Stimulated activated CD4-positive, alpha-beta T cell treated with anti-CD3 and anti-CD28 coated beads, Interleukin-1b, Interleukin-23, amount 100 ng/mL, for 4 hours (primary cell): ENCODE measurements around the gene ITGA8.

ENCODE experiments used
- DNase-seq, 2 donors: peaks; one replicate each; pipeline ENCODE4 v3.0.0-alpha.2; 2020; ENCODE audit warnings: low read depth in 2 of 2

The ITGA8 gene

DNA sequence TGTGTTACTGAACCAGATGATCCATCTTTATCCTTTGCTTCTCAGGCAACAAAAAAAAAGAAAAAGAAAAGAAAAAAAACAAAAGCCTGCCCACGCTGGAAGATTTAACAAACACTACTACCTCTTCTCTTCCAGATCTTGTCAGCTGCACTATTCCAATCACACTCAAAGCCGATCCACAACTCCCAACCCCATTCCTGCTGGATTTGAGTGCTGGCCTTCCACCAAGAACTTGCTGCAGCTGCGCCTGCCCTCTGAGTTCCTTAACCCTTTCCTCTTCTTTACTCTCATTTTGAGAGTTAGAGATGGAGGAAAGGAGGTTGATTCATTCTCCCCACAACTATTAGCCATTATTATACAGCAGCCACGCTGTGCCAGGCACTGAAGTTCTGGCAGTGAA is 16.0 kb upstream of the ITGA8 start:
- DNase-seq, result no peak

DNA sequence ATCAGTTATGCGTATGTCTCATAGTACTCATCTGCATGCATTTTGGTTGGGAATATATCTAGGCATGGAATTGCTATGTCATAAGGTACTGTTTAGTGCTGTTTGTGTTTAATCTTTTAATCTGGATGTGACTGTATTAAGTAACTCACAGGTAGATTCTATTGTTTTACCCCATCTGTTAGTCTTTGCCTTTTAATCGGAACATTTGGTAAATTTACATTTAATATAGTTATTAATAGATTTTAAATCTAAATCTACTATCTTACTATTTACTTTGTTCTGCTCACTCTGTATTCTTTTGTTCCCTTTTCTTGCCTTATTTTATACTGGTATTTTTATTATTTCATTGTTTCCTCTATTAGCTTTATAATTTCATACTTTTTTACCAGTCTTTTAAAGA is 10.6 kb upstream of the ITGA8 start:
- no peak for DNase-seq

DNA sequence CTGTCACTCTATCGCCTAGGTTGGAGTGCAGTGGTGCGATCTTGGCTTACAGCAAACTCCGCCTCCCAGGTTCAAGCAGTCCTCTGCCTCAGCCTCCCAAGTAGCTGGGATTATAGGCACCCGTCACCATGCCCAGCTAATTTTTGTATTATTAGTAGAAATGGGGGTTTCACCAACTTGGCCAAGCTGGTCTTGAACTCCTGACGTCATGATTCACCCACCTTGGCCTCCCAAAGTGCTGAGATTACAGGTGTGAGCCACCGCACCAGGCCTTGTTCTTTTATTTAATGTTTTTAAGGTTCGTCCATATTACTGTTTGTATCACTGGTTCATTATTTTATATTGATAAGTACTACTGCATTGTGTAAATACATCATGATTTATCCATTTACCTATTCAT is 10.2 kb upstream of the ITGA8 start:
- no peak for DNase-seq

DNA sequence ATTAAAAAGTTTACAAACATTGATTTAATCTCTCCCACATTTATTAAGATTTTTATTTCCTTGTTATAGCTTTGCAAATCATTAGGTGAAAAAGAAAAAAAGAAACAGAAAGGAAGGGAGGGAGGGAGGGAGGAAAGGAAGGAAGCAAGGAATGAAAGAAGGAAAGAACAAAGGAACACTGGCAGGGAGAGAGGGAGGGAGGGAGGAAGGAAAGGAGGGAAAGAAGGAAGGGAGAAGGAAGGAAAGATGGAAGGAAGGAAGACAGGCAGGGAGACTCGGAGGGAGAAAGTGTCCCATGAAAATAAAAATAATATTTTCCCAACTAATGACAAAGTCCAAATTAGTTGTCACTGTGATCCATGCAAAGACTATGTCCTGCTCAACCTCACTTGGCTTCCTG is 6.3 kb upstream of the ITGA8 start:
- DNase-seq, result no peak

DNA sequence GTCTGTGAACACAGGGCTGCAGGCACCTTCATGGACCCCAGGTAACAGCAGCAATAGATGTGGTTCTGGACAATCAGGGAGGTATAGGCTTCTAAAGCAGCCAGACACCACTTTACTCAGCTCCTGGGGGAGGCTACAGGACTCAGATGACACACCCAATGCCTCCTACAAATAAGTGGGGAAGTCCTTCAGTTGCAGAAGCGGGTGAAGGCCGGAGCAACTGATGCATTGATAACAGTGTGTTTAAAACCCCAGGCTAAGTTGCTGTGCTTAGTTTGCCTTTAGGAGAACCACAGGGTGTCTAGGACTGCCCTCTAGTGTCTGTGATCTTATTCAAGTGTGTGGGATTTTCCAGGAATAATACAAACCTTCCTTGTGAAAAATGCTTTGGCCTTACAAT is 5.9 kb upstream of the ITGA8 start:
- DNase-seq, result no peak

DNA sequence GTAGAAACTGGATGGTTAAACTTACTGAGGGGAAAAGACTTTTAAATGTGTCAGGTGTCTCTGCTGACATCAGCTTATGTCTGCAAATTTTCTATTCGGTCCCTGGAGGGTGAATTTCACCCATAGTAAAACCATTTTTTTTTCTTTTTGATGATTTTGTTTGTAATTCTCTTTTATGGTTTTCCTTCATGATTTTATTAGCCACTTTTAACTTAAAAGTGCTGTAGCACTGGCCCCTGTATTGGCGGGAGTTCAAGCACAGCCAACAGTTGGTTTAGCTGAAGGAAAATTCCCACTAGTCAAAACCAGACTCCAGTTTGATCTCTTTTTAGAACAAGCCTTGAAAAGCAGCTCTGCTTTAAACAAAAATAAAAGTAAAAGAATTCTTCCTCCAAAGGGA is 5.0 kb upstream of the ITGA8 start:
- no peak for DNase-seq

DNA sequence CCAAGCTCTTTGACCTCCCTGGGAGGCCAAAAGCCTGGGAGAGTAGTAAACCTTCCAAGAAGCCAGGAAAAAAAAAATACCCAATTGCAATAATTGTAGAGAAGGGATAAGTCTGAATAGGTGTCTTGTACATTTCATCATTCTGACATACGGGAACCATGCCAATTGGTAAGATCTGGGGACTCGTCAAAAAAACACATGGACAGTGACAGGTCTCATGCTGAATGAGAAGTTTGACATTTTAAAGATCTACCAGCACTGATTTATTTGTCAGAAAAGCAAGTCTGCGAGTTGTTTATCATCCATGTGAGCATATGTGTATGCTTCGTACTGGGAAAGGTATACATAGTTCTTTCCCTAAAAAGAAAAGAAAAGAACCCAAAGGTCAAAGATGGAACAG is 4.1 kb upstream of the ITGA8 start:
- DNase-seq, result no peak

DNA sequence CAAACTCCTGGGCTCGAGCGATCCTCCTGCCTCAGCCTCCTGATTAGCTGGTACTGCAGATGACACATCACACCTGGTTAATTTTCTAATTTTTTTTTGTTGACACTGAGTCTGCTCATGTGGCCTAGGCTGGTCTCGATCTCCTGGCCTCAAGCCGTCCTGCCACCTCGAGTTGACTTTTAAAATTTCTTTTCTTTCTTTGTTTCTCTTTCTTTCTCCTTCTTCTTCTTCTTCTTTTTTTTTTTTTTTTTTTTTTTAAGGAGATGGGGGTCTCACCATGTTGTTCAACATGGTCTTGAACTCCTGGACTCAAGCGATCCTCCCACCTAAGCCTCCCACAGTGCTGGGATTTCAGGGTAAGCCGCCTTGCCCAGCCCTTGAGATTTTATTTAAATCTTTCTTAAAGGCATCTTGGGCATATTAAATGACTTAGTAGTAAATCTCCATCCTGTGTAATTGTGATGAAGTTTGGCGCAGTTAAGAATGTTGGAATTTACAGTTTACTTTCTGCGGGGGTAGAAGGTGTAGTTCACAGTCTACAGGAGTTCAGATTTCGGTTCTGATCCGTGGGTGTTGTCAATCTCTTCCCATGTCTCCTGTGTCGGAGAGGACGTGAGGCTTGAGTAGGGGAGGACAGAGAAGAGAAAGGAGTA is 1.0 kb upstream of the ITGA8 start:
- no peak for DNase-seq

DNA sequence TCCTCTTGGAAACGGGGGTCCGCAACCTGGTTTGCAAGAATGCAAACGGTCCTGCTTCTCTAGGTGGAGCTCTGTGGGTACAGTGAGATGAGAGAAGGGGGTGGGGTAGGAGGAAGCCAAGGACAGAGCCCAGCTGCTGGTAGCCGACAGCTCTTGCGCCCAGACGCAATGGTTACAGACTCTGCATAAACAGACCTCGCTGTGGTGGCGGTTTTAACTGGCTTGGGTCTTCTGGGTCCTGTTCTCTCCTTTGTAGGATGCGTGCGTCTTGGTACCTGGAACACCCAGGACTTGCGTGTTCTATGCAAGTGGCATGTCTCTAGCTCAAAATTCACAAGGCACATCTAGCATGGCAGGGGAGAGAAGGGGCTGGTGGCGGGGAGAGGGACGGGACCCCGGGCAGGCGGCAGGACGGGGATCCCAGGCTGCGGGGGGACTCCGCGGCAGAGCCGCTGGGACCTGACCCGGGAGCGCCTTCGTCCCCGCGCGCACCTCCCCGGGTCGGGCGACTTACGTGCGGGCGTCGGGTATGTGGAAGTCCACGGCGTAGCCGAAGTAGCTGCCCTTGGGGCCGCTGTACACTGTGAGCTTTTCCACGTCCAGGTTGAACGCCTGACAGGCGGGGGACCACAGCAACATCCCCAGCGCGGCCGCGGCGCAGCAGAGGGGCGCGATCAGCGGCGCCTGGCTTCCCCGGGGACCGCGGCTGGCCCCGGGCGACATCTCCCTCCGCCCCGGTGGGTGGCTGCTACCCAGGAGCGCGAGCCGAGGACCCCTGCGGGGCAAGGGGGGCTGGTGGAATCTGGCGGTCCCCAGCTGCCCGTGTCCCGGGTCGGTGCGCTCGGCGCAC is 448 bp downstream of the ITGA8 start:
- no peak for DNase-seq

DNA sequence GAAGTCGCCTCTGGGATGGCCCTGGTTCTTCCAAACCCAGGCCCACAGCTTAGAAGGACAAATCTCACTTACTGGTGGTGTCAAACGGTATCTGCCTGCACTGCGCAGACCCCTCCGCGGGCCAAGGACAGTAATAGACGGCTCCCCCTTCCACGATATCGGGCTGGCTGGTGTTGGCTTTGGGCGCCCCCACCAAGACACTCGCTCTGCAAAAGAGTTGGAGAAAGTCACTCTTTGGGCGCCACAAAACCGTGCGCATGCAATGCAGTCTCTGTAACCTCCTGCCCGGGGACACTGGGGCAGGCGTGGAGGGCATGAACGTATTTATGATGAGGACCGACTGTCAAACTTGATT is 1.1 kb downstream of the ITGA8 start:
- DNase-seq, result no peak

DNA sequence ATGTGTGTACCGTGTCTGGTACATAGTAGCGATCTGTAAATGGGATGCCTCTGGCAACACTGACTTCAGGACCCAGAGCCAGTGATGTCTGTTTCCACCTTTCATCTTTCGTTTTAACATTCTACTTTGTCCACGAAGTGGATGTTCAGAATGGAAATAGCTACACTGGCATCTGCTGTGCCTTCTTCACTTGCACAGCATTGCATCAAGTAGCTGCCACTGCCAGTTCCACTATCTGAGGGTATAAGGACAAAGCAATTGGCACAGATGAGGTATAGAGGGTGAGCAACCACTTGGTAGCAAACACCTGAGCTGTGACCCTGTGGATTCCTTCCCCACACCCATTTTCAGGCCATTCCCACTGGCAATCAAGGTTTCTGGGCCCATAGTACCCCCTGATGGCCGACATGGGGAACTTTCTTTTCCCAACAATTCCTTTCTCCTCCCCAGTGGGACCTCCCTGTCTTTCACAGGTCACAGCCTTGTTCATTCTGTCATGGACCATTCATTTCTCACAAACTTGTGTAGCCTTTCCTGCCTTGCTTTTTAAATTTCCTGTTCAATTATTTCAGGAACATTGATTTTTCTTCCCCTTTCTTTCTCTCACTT is 4.0 kb downstream of the ITGA8 start:
- DNase-seq, result no peak

DNA sequence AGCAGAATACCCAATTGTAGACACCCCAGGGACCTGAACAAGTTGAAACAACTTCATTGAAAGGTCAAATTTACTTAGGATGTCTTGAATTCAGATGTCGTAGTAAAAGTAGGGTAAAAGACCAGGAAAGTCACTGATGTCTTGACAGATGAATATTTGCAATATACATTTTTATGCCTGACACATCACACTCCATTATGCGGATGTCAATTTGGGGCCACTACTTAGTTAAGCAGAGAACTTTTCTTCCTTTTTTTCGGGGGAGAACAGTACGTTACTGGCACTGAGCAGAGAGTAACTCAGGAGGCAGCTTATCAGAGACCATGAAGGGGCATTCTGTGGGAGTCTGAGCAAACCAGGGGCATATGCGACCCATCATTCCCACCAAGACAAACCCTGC is 4.9 kb downstream of the ITGA8 start:
- DNase-seq, result no peak

DNA sequence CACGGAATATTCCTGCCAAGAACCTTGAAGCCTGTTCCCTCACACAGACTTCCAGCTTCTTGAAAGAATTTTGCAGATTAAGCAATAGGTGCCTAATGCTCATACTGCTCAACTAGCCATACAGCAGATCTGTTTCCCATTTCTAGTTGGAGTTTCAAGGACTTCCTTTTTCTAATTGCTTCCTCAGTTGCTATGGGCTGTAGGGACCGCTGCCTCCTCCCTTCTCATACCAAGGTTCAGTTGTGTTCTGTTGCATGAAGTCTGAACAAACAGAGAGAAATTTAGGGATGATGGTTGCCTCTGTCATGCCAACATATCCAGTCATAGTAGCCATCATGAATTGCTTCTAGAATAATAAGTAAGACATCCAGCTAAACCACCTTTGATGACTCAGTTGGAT is 6.8 kb downstream of the ITGA8 start:
- no peak for DNase-seq

DNA sequence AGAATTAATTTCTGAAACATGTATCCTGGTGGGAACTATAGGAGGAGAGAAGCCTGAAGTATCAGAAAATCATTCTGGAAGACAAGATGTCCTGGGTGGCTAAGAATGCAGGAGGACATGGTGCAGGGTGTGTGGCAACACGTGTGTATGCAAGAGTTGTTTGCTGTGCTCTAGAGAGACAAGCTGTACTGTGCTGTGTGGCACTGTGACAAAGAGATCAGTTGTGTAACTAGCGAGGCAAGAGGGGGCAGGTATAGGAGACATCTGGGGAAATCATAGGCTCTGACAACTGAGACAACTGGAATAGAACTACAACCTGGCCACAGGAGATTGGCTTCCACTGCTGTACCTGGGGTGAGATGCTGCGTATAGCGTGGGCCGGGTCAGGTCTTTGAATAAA is 9.3 kb downstream of the ITGA8 start:
- no peak for DNase-seq

DNA sequence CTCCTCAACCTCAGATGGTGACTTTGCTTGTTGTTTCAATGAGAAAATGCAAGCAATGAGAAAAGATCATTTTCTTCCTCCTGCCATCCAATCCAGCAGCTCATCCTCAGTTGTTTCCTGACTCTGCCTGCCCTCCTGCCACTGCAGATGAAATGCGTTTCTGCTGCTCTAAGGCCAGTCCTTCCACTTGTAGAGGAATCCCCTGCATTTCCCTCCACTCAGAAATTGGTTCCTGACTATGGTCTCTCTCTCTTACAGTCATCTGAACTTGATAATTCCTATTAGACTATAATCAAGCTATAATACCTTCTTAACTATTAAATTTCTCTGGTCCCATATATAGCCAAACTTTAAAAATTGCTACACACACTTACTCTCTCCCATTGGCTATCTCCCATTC is 14.4 kb downstream of the ITGA8 start:
- DNase-seq, result no peak

DNA sequence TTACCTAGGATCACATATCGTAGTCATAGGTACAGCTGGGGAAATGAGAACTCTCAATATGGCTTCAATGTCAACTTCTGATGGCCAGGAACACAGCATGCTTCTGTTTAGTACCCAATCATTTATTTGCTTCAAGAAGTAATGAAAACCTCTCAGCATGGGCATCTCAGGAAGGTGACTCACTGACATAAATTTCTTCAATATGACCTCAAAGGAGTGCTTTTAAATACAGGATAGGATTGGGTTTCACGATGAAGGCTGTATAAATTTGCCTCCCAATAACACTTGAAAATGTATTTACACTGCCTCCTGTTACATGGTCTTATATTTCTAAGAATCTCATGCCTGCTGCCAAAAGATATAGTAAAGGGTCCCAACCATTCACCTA is 15.1 kb downstream of the ITGA8 start:
- no peak for DNase-seq

DNA sequence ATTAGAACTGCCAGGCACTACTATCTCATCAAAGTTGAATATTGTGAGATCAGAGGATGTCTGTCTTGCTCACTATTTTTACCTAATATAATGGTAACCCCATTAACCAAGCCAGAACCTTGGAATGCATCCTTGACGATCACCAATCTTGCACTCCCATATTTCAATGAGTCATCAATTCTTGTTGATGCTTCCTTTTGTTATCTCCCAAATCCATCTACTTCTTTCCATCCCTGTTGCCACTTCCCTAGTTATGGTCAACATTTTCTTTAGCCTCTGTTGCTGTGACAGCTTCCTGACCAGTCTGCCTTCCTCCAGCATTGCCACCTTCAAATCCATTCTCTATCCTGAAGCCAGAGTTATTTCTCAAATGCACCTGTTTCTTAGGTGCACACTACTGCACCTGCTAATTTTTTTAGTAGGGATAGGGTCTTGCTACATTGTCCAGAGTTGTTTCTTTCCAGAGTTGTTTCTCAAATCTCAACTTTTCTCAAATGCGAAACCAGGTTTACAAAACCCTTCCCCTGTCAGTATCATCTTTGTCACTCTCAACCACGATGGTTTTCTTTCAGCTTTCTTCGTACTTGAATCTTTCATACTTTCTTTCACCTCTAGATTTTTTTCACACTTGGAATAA is 15.7 kb downstream of the ITGA8 start:
- DNase-seq, result no peak

DNA sequence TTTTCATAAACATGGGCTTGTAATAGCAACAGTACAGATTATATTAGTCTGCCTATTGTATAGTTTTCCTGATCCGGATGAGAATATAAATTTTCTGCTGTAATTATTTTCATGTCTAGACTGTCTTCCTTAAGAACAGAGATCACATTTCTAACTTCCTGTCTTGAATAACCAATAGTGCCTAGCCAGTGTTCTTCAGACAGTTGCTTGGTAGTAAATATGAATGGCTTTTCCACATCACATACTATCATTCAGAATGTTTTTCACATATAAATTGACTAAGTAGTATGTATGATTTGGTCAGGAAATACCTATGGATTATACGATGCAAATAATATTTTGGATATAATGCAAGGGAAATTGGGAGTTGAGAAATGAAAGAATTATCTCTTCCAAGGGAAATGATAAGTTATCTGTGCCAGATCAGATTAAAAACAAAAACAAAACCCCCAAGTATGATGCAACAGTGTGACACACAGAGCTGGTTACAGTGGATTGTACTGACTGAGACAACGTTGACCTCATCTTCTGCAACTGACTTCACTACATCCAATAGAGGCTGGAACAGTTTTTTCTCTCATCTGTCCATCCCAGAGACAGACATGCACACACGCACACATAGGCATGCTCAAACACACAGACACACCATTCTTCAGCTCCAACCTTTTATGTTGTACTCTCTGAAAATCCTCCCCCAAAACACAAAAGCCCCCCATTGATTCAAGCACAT is 16.4 kb downstream of the ITGA8 start:
- DNase-seq, result no peak

DNA sequence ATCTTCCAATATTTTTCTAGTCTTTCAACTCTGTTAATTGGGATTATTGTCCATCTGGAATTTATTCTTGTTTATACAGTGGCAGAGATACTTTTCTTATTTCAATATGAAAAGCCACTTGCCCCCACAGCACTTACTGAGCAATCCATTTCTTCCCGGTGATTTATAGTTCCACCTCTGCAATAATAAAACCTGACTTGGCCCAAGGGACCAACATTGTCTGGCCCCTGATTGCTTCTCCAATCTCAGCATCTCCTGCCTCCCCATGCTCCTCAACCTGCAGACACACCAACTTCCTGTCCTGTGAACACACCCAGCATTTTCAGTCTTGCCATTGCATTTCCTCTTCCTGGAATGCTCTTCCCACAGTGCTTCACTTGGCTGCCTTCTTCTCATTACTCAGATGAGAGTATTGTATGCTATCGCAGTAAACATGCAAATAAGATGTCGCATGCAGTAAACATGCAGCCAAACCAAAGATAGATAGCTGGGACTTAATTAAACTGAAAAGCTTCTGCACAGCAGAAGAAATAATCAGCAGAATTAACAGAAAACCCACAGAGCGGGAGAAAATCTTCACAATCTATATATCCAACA is 19.5 kb downstream of the ITGA8 start:
- DNase-seq, result no peak

DNA sequence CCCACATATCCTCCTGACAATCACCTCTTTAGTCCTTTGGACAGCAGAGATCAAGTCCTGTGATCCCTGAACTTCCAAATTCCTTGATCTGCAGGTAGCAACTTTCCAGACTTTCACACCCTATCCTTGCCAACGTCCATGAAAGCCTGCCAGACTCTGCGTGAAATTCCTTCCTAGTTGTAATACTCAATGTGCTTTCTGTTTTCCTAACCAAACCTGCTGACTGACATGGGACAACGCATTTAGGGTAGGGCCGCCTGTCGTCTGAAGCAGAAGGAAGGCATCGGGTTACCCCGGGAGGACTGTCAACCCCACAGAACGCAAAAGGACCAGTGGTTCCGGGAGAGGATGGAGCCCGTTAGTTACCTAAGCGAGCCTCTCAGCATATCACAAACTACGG is 23.9 kb downstream of the ITGA8 start:
- DNase-seq, result no peak

DNA sequence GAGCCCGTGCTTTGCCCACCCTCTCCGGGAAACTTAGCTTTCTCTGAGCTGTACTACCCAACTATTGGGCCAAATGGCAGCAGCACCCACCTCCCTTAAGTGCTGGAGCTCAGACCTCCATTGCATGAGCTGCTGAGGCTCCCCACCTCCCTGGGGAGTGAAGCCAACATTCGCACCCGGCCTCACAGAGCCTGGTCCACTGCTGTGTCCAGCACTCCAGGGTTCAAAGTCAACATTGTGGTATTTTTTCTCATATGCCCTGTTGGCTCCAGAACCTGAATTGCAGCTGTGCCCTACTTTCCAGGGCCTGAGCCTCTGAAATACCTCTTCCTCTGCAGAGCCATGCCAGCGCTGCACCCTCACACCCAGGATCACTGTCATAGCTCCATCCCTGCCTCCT is 29.7 kb downstream of the ITGA8 start:
- DNase-seq, result no peak

DNA sequence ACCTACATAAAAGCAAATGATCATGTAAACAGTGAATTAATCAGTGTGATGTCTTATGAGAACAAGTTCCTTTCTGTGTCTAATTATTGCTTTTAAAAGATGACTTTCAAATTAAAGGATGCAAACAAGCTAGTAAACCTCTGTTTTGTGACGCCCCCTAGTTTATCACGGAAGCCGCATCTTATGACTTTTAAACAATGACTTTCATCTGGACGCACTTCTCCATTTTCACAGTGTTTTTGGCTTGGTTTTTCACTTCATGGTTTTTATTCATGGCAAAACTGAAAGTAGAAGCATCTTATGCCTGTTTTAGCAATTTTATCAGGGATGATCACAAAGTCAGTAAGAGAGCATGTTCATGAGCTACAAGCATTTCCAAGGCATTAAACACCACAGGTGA is 35.0 kb downstream of the ITGA8 start:
- DNase-seq, result no peak
